ENCODE measurements around the gene KRT5.

KRT5 gene

DNA sequence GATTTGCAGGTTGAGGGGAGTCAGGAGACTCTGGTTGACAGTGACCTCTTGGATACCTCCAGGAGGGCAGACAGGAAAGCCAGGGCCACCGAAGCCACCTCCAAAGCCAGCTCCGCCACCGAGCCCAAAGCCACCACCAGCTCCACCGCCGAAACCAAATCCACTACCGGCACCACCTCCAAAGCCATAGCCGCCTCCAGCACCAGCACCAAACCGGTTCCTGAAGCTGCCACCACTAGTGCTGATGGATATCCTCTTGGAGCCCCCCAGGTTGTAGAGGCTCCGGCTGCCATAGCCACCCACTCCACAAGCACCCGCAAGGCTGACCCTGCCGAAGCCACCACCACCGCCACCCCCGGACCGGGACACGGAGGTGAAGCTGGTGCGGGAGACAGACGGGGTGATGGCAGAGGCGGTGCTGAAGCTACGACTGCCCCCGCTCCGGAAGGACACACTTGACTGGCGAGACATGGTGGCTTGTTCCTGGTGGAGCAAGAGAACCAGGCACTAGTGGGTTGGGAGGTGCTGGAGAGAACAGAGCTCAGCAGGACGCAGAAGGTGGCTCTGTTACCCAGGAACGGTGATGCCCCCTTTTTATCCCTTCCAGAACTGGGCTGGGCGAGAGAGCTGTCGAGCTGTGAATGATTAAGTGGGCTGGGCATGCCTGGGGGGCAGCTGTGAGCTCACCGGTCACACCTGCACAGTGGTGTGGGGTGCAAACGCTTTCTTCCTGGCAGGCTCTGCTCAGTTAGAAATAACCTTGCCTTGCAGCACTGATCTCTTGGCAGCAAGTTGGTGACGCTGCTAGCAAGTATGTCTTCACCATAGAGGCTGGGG lies at the start of gene KRT5:
Gene KRT5 (minus strand): TSS at position 569 of the 837 bp plus-strand sequence. CDS start 98 bp downstream, at position 471.
- no peaks in the 10 kb centered on the region for H3K27me3 ChIP-seq
- no peak within 1 kb of the TSS for H3K4me3 ChIP-seq
- no peak for TF ChIP-seq CTCF (IDR thresholded peaks at IDR 0.05)
- intact Hi-C loops (cut with DNase I; ENCODE audit: low total_unique reads): no loop called here
- DNase-seq: no peak
- H3K36me3 ChIP-seq: no peaks in the 10 kb centered on the region
- H3K27ac ChIP-seq: no peak within 1 kb of the TSS
- peaks cover 0 to 34% (median 21%) of the 10 kb centered on the region in 4 donors for H3K4me1 ChIP-seq
- H3K9me3 ChIP-seq: no peaks in the 10 kb centered on the region

DNA sequence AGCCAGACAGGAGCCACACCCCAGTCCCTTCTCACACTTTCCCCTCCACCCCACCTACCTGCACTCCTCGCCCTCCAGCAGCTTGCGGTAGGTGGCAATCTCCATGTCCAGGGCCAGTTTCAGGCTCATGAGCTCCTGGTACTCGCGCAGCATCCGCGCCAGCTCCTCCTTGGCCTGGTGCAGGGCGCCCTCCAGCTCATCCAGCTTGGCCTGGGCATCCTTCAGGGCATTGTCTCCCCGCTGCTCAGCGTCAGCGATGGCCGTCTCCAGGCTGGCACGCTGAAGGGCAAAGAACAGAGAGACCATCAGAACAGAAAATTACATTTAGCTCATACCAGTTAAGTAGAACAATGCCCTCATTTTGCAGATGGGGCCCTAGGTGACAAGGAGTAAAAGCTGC lies 47.9 kb upstream of the KRT5 start:
- intact Hi-C loops (cut with DNase I; ENCODE audit: low total_unique reads): no loop called here
- Histone ChIP-seq H3K27me3 (peaks cover 0 to 35% of the 10 kb centered on the region in 2 donors), H3K4me1 (no peaks in the 10 kb centered on the region), H3K4me3 (no peak overlapping the region), H3K36me3 (no peaks in the 10 kb centered on the region), H3K27ac (no peak overlapping the region), H3K9me3 (no peaks in the 10 kb centered on the region)
- no peak for DNase-seq
- no peak for TF ChIP-seq CTCF (IDR thresholded peaks at IDR 0.05)

- Histone ChIP-seq H3K4me3 (no peak overlapping the region), H3K27me3 (peaks cover 0 to 35% of the 10 kb centered on the region in 2 donors), H3K36me3 (no peaks in the 10 kb centered on the region), H3K4me1 (no peaks in the 10 kb centered on the region), H3K27ac (no peak overlapping the region), H3K9me3 (no peaks in the 10 kb centered on the region)
- no peak for TF ChIP-seq CTCF (IDR thresholded peaks at IDR 0.05)
- intact Hi-C loops (cut with DNase I; ENCODE audit: low total_unique reads): no loop called here
- no peak for DNase-seq
Observed at GRCh38 chr12:52566847-52567291, 46.7 kb upstream of the KRT5 start.

DNA sequence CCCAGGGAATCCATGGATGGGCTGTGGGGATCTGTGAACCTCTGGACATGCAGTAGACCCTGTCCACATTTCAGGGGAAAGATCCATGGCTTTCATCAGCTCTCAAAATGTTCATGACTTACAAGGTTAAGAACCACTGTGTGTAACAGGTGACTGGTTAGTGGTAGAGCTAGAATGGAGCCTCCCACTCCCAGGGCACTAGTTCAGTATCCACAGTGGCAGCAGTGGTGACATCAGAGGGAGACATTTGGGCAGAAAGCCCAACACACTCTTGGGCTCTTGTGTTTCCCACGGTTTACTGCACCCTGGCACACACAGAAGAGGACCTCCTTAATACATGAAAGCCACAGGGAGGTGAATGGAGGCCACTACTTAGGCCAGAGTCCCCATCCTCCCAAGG lies 44.4 kb upstream of the KRT5 start:
- no peak for TF ChIP-seq CTCF (IDR thresholded peaks at IDR 0.05)
- Histone ChIP-seq H3K27ac (no peak overlapping the region), H3K36me3 (no peaks in the 10 kb centered on the region), H3K4me1 (no peaks in the 10 kb centered on the region), H3K9me3 (no peaks in the 10 kb centered on the region), H3K27me3 (peaks cover 0 to 24% of the 10 kb centered on the region in 2 donors), H3K4me3 (no peak overlapping the region)
- DNase-seq: no peak
- intact Hi-C loops (cut with DNase I; ENCODE audit: low total_unique reads): no loop called here

- Histone ChIP-seq H3K27ac (no peak overlapping the region), H3K4me3 (no peak overlapping the region), H3K36me3 (no peaks in the 10 kb centered on the region), H3K9me3 (no peaks in the 10 kb centered on the region), H3K27me3 (peaks cover 0 to 26% of the 10 kb centered on the region in 2 donors), H3K4me1 (no peaks in the 10 kb centered on the region)
- intact Hi-C loops (cut with DNase I; ENCODE audit: low total_unique reads): no loop called here
- no peak for DNase-seq
- TF ChIP-seq CTCF (IDR thresholded peaks at IDR 0.05): no peak
Observed at GRCh38 chr12:52561880-52562449, 41.8 kb upstream of the KRT5 start.

Measured in tibial artery (tissue), 4 donors.